Measurements from ENCODE around the gene TMPRSS11A. TPM values are rescaled to one million over a fixed set of nuclear protein-coding genes. Genes with fewer than 3 reads are reported as not detected.

The TMPRSS11A gene
- total RNA-seq, 1 donor from 2014 or later, result not detected

DNA sequence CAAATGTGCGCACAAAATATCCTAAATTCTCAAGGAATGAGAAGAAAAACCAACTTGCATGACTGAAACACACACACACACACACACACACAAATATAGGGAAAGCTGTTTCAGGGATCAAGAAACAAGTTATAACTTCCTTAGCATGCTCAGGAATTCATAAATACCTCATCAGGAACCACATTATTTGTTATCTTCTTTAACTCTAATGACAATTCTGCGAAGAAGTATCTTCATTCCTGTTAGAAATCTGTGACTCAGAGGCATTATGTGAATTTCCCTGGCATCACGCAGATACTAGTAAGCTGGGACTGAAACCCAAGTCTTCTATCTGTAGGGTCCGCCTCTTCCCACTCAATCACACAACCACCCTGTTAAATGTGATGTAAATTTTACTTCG is 30.3 kb downstream of the TMPRSS11A start:
- no peaks in the 10 kb centered on the region for H3K4me1 Mint-ChIP-seq
- no peak overlapping the region for H3K4me3 Mint-ChIP-seq
- peaks cover 10% of the 10 kb centered on the region for H3K27me3 Mint-ChIP-seq
- intact Hi-C loops (cut with micrococcal nuclease), result no loop called here
- DNase-seq, result no peak
- no peaks in the 10 kb centered on the region for H3K9me3 Mint-ChIP-seq
- H3K27ac Mint-ChIP-seq, result no peak overlapping the region
- no peaks in the 10 kb centered on the region for H3K36me3 Mint-ChIP-seq (ENCODE audit: low read depth)

DNA sequence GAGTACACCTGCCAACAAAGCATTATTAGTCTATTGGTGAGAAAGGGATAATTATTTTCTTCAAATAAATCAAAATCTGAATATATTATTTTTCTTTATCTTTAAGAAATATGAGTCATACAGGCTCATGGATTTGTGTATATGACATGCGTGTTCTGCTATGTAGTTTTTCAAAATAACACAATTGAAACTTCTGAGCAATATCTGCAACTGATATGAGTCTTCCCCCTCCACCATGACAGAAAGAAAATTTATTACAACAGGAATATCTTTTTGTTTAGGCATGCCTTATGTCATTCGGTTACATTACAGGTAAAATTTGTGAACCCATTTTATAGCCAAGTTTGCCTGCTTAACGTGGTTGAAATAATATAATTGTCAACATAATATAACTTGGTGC is 32.0 kb downstream of the TMPRSS11A start:
- peaks cover 10% of the 10 kb centered on the region for H3K27me3 Mint-ChIP-seq
- H3K36me3 Mint-ChIP-seq (ENCODE audit: low read depth), result no peaks in the 10 kb centered on the region
- H3K4me1 Mint-ChIP-seq, result no peaks in the 10 kb centered on the region
- H3K4me3 Mint-ChIP-seq, result no peak overlapping the region
- intact Hi-C loops (cut with micrococcal nuclease), result no loop called here
- no peaks in the 10 kb centered on the region for H3K9me3 Mint-ChIP-seq
- H3K27ac Mint-ChIP-seq, result no peak overlapping the region
- DNase-seq, result no peak

DNA sequence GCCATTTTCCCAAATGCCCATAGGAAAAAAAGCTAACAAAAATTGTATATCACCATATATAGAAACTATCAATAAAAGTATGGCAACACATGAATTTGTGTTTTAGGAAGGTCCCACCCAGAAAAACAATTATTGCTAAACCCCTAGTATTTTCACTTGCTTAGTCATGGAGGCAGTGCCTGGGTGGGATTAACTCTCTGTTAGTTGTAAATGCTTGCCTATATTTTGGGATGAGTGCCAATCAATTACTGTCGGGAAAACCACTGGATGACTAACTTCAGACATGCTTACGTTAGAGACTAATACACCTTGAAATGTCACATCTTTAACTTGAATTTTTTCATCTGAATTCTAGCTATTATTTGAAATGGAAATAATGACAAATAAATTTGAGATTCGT is 33.9 kb downstream of the TMPRSS11A start:
- Mint-ChIP-seq H3K36me3 (ENCODE audit: low read depth) (no peaks in the 10 kb centered on the region), H3K4me1 (no peaks in the 10 kb centered on the region), H3K27me3 (peaks cover 9% of the 10 kb centered on the region), H3K9me3 (no peaks in the 10 kb centered on the region), H3K4me3 (no peak overlapping the region), H3K27ac (no peak overlapping the region)
- no peak for DNase-seq
- intact Hi-C loops (cut with micrococcal nuclease), result no loop called here

DNA sequence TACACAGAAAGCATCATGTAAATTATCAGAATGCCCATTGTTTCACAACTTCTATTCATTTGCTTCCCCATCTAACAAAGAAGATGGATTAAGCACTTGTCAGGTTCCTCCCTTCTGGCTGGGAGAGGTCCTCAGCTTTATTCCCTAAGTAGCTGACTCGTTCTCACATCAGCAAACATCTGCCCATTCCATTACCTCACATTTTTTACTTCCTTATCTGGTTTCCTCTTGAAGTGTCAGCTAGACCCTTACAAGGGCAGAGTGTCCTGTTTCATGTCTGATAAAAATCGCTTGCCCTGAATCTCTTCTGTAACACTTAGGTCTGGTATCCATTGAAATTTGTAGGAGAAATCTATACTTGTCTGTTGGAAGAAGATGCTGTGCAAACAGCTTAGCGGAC is 34.7 kb downstream of the TMPRSS11A start:
- no peak for DNase-seq

GRCh38 chr4:67927251-67927650 is 36.0 kb downstream of the TMPRSS11A start:
- Mint-ChIP-seq H3K27me3 (peaks cover 7% of the 10 kb centered on the region), H3K4me3 (no peak overlapping the region), H3K4me1 (no peaks in the 10 kb centered on the region), H3K27ac (no peak overlapping the region), H3K9me3 (peaks cover 4% of the 10 kb centered on the region), H3K36me3 (ENCODE audit: low read depth) (no peaks in the 10 kb centered on the region)
- intact Hi-C loops (cut with micrococcal nuclease), result no loop called here
- DNase-seq, result no peak

More for the DNA sequence above, 34.7 kb downstream of the TMPRSS11A start:
- H3K36me3 Mint-ChIP-seq (ENCODE audit: low read depth), result no peaks in the 10 kb centered on the region
- peaks cover 11% of the 10 kb centered on the region for H3K27me3 Mint-ChIP-seq
- H3K4me3 Mint-ChIP-seq, result no peak overlapping the region
- H3K27ac Mint-ChIP-seq, result no peak overlapping the region
- no peaks in the 10 kb centered on the region for H3K4me1 Mint-ChIP-seq
- intact Hi-C loops (cut with micrococcal nuclease), result no loop called here
- peaks cover 4% of the 10 kb centered on the region for H3K9me3 Mint-ChIP-seq

DNA sequence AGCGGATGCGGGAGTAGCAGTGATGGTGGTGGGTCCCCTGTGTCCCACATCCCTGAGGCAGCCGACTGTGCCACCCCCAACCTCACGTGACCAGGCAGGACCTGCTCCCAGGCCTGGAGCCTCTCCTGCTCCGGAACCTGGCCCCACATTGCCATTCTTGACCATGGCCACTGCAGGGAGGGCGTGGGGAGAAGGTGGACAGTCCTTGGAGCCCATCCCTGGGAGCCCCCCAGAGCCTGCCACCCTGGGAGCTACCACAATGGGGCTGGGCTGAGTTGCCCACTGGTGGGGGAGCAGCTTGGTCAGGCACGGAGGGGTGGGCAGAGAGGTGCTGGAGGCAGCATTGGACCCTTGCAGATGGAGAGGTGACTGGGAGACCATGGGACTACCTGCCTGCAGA is 36.8 kb downstream of the TMPRSS11A start:
- no peaks in the 10 kb centered on the region for H3K4me1 Mint-ChIP-seq
- H3K36me3 Mint-ChIP-seq (ENCODE audit: low read depth), result no peaks in the 10 kb centered on the region
- no peak overlapping the region for H3K27ac Mint-ChIP-seq
- H3K27me3 Mint-ChIP-seq, result peaks cover 7% of the 10 kb centered on the region
- H3K4me3 Mint-ChIP-seq, result no peak overlapping the region
- intact Hi-C loops (cut with micrococcal nuclease), result no loop called here
- DNase-seq, result no peak
- peaks cover 4% of the 10 kb centered on the region for H3K9me3 Mint-ChIP-seq

DNA sequence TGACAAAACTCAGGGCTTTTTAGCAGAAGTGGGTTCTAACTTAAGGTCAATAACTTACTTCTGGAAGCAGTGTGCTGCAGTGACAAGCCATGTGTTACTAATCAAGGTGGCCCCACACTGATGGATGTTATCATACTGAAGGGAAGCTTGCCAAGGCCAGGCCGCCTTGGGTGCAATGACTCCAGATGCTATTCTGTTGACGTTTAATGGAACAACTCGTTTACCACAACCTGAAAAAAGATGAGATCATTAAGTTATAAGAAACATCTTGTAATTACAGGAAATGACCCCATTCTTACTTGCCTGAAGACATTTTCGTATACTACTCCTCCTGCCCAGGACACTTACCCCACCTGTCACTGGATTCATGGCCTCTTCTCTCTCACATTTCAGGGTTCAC is 40.6 kb downstream of the TMPRSS11A start:
- intact Hi-C loops (cut with micrococcal nuclease), result no loop called here

DNA sequence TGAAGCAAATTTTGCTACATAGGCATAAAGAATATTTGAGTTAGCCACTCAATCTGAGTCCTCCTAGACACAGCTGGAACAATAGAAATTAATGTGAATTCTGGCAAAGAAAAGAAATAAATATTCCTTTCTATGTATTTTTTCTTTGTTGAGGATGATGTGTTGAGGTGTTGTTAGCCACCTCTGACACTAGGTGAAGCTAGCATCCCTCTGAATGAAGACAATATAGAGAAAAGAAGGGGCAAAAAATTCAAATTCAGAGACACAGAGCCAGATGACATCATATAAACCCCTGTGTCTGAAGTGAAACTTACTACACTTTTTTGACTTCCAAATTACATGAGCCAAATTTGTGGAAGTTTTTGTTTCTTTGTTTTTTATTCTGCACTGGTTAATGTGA is 44.9 kb downstream of the TMPRSS11A start:
- Mint-ChIP-seq H3K4me3 (no peak overlapping the region), H3K27ac (no peak overlapping the region), H3K9me3 (no peaks in the 10 kb centered on the region), H3K4me1 (no peaks in the 10 kb centered on the region), H3K36me3 (ENCODE audit: low read depth) (no peaks in the 10 kb centered on the region), H3K27me3 (peaks cover 13% of the 10 kb centered on the region)
- no peak for DNase-seq
- intact Hi-C loops (cut with micrococcal nuclease), result no loop called here

More for the DNA sequence above, 40.6 kb downstream of the TMPRSS11A start:
- peaks cover 4% of the 10 kb centered on the region for H3K9me3 Mint-ChIP-seq
- no peaks in the 10 kb centered on the region for H3K4me1 Mint-ChIP-seq
- DNase-seq, result no peak
- H3K27me3 Mint-ChIP-seq, result peaks cover 12% of the 10 kb centered on the region
- H3K4me3 Mint-ChIP-seq, result no peak overlapping the region
- no peak overlapping the region for H3K27ac Mint-ChIP-seq
- H3K36me3 Mint-ChIP-seq (ENCODE audit: low read depth), result no peaks in the 10 kb centered on the region

GRCh38 chr4:67915400-67915966 is 47.8 kb downstream of the TMPRSS11A start:
- peaks cover 23% of the 10 kb centered on the region for H3K27me3 Mint-ChIP-seq

DNA sequence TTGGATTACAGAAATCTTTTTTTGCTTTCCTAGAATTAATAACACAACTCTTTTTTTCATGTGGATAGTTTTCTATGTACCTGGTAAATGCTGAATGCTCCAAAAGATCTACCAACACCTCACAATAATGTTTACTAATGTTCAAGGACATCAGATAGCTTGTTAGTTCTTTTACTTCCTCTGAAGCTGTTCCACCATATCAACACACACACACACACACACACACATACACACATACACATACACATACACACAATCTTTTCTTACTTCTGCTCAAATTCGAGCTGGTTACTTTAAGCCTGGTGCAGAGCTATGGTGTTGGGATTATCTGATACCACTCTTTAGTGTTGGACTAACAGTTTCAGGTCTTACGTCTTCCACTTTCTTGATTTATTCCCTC is 51.2 kb downstream of the TMPRSS11A start:
- Mint-ChIP-seq H3K36me3 (ENCODE audit: low read depth) (no peaks in the 10 kb centered on the region), H3K27me3 (peaks cover 15% of the 10 kb centered on the region), H3K27ac (no peak overlapping the region), H3K9me3 (no peaks in the 10 kb centered on the region), H3K4me1 (no peaks in the 10 kb centered on the region), H3K4me3 (no peak overlapping the region)
- no peak for DNase-seq
- intact Hi-C loops (cut with micrococcal nuclease), result loop anchor here (2.0 to 5.0 kb wide), 2 partner anchors 165 to 357 kb away; no protein-coding TSS in a partner anchor

More at GRCh38 chr4:67915400-67915966, 47.8 kb downstream of the TMPRSS11A start:
- no peaks in the 10 kb centered on the region for H3K36me3 Mint-ChIP-seq (ENCODE audit: low read depth)
- no peak overlapping the region for H3K27ac Mint-ChIP-seq
- DNase-seq, result no peak
- H3K9me3 Mint-ChIP-seq, result no peaks in the 10 kb centered on the region
- intact Hi-C loops (cut with micrococcal nuclease), result no loop called here
- H3K4me1 Mint-ChIP-seq, result no peaks in the 10 kb centered on the region
- H3K4me3 Mint-ChIP-seq, result no peak overlapping the region

DNA sequence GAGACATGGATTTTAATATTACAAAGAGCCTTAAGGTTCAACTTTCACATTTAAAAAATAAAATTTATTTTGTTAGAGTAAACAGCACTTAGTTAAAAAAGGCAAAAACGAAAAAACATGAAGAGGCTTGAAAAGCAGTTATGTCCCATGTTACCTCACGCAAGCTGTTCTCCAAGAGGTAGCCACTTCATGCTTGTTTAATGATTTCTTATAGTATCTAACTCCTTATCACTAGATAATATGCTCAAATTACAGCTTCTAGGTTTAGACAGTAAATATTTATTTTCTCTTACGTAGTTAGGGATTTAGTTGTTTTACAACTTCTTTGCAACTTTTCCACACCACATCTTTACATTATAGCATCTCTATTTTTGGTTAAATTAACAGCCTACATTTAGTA is 51.7 kb downstream of the TMPRSS11A start:
- no peak overlapping the region for H3K27ac Mint-ChIP-seq
- H3K9me3 Mint-ChIP-seq, result no peaks in the 10 kb centered on the region
- intact Hi-C loops (cut with micrococcal nuclease), result loop anchor here (2.0 to 5.0 kb wide), 3 partner anchors 164 to 363 kb away; no protein-coding TSS in a partner anchor
- DNase-seq, result no peak
- H3K27me3 Mint-ChIP-seq, result peaks cover 15% of the 10 kb centered on the region
- H3K36me3 Mint-ChIP-seq (ENCODE audit: low read depth), result no peaks in the 10 kb centered on the region
- H3K4me1 Mint-ChIP-seq, result no peaks in the 10 kb centered on the region
- no peak overlapping the region for H3K4me3 Mint-ChIP-seq

- Mint-ChIP-seq H3K27me3 (peaks cover 15% of the 10 kb centered on the region), H3K9me3 (no peaks in the 10 kb centered on the region), H3K4me1 (no peaks in the 10 kb centered on the region), H3K36me3 (ENCODE audit: low read depth) (no peaks in the 10 kb centered on the region), H3K4me3 (no peak overlapping the region), H3K27ac (no peak overlapping the region)
- no peak for DNase-seq
- intact Hi-C loops (cut with micrococcal nuclease), result loop anchor here (2.0 to 5.0 kb wide), 2 partner anchors 164 to 362 kb away; no protein-coding TSS in a partner anchor
Measured at GRCh38 chr4:67911141-67911540, 52.2 kb downstream of the TMPRSS11A start.

GRCh38 chr4:67910585-67910905 is 52.7 kb downstream of the TMPRSS11A start:
- Mint-ChIP-seq H3K9me3 (no peaks in the 10 kb centered on the region), H3K27me3 (peaks cover 15% of the 10 kb centered on the region), H3K4me3 (no peak overlapping the region), H3K27ac (no peak overlapping the region), H3K4me1 (no peaks in the 10 kb centered on the region), H3K36me3 (ENCODE audit: low read depth) (no peaks in the 10 kb centered on the region)
- DNase-seq, result no peak
- intact Hi-C loops (cut with micrococcal nuclease), result loop anchor here (2.0 to 5.0 kb wide), 2 partner anchors 163 to 362 kb away; no protein-coding TSS in a partner anchor

- peaks cover 17% of the 10 kb centered on the region for H3K27me3 Mint-ChIP-seq
- intact Hi-C loops (cut with micrococcal nuclease), result loop anchor here (2.0 to 5.0 kb wide), 2 partner anchors 163 to 361 kb away; no protein-coding TSS in a partner anchor
- H3K4me1 Mint-ChIP-seq, result no peaks in the 10 kb centered on the region
- H3K36me3 Mint-ChIP-seq (ENCODE audit: low read depth), result no peaks in the 10 kb centered on the region
- no peak overlapping the region for H3K4me3 Mint-ChIP-seq
- H3K9me3 Mint-ChIP-seq, result no peaks in the 10 kb centered on the region
- no peak overlapping the region for H3K27ac Mint-ChIP-seq
- no peak for DNase-seq
Measured at GRCh38 chr4:67909905-67910584, 53.2 kb downstream of the TMPRSS11A start.

All from activated CD4-positive, alpha-beta T cell treated with anti-CD3 and anti-CD28 coated beads, Interleukin-2, amount 10 ng/mL, durations not matched to agents 24 days and 14 days (primary cell).